AG09319 (cell line): ENCODE results near the gene CALD1.
"Not testable (repeated sequence)": the region's sequence is repeated elsewhere in the genome, so short reads cannot be mapped to it uniquely, and the experiment has no call there.

ENCODE experiments used
- DNase-seq: peaks from one replicate; pipeline ENCODE4 v3.0.0-alpha.2; 2010; ENCODE audit warnings: low read depth; ENCODE audit errors: extremely low read depth
- TF ChIP-seq, protein P1 (sequence below): IDR thresholded peaks from 2 replicates; pipeline ENCODE4 v1.5.1; 2011; ENCODE audit warnings: low read depth, mild to moderate bottlenecking, inconsistent platforms, low read length, moderate library complexity

Gene CALD1

DNA sequence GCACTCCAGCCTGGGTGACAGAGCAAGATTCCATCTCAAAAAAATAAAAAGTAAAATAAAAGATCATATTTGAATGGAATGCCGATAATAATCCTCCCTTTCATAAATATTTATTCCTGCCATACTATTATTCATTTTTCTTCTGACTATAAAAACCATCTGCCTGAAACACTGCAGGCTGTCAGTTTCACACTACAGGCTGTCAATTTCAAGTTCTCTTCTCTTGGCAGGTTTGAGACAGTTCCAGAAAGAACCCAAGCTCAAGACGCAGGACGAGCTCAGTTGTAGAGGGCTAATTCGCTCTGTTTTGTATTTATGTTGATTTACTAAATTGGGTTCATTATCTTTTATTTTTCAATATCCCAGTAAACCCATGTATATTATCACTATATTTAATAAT is 188.7 kb downstream of the CALD1 start:
- TF ChIP-seq, protein P1, sequence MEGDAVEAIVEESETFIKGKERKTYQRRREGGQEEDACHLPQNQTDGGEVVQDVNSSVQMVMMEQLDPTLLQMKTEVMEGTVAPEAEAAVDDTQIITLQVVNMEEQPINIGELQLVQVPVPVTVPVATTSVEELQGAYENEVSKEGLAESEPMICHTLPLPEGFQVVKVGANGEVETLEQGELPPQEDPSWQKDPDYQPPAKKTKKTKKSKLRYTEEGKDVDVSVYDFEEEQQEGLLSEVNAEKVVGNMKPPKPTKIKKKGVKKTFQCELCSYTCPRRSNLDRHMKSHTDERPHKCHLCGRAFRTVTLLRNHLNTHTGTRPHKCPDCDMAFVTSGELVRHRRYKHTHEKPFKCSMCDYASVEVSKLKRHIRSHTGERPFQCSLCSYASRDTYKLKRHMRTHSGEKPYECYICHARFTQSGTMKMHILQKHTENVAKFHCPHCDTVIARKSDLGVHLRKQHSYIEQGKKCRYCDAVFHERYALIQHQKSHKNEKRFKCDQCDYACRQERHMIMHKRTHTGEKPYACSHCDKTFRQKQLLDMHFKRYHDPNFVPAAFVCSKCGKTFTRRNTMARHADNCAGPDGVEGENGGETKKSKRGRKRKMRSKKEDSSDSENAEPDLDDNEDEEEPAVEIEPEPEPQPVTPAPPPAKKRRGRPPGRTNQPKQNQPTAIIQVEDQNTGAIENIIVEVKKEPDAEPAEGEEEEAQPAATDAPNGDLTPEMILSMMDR, result no peak
- DNase-seq, result no peak

- DNase-seq, result not testable (repeated sequence)
These were observed 202.2 kb downstream of the CALD1 start for GRCh38 chr7:134981645-134982044.

GRCh38 chr7:134985894-134986362 is 206.5 kb downstream of the CALD1 start:
- no peak for DNase-seq
- TF ChIP-seq, protein P1, result no peak

GRCh38 chr7:134986363-134987251 is 207.2 kb downstream of the CALD1 start, which contains the start of gene AGBL3:
Gene AGBL3, plus strand, starts transcription at chr7:134986508. Its CDS starts 1,426 bp downstream, at chr7:134987934.
- TF ChIP-seq, protein P1, result peak; percentile 73

DNA sequence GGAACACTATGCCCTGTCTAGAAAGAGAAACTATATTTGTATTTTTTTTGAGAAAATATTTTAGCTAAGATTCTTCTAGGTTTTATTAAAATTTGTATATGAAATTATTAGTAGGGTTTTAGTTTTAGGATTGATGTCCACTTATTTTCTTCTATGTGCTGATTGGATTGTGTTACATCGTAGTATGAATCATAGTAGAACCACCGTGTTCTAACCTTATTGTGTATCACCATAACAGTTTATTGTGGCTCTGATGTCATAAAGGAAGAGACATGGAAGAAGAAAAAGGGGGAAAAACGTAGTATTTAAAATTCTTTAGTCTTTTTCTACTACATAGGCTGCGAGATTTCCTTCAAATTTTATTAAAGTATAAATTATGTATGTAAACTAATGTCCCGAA is 208.7 kb downstream of the CALD1 start:
- DNase-seq, result no peak
- TF ChIP-seq, protein P1, result no peak

More at GRCh38 chr7:134986363-134987251, 207.2 kb downstream of the CALD1 start, which contains the start of gene AGBL3:
- peak; percentile 90 for DNase-seq

DNA sequence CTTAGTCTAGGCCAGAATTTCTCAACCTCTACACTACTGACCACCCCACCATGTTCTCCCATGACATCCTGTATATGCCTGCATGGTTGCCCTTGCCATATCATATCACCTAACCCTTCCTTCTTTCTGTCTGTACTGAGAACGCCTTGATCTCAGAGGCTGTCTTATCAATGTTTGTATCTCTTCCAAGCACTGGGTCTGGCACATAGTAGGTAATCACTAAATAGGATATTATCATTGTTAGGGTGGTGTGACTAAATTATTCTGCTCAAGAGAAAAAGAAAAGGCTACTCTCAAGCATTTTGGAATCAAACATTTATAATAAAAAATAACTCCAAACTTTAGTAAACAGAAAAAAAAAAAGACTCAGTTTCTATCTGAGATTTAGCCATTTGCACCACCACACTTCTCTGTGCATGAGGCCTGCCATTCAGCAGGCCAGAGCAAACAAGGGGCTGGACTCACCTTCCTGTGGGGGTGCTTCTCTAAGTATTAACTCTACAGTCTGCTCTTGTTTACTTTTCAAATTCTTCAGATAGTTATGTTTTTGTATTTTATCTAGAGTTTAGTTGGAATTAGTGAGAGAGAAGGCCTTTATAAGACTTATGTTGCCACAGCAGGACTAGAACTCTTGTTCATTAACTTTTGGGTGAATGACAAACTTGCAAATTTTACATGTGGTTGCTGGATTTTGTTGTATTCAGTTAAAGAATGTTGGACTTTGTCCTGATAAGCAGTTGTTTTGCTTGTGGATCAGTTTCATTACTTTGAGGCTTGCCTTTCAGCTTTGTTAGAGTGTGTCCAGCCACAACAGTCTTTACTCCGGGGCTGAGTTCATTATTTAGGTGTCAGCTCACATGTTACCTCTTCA is 212.3 kb downstream of the CALD1 start:
- no peak for DNase-seq
- TF ChIP-seq, protein P1, result no peak

GRCh38 chr7:134992626-134993179 is 213.3 kb downstream of the CALD1 start:
- DNase-seq, result no peak
- TF ChIP-seq, protein P1, result no peak
